HK-2 (cell line): ENCODE results near the gene KLHDC3.
"Not testable (repeated sequence)": the region's sequence is repeated elsewhere in the genome, so short reads cannot be mapped to it uniquely, and the experiment has no call there.

ENCODE experiments used
- DNase-seq: peaks from one replicate; pipeline ENCODE4 v3.0.0-alpha.2; 2018; ENCODE audit not compliant: unreplicated experiment

The KLHDC3 gene

DNA sequence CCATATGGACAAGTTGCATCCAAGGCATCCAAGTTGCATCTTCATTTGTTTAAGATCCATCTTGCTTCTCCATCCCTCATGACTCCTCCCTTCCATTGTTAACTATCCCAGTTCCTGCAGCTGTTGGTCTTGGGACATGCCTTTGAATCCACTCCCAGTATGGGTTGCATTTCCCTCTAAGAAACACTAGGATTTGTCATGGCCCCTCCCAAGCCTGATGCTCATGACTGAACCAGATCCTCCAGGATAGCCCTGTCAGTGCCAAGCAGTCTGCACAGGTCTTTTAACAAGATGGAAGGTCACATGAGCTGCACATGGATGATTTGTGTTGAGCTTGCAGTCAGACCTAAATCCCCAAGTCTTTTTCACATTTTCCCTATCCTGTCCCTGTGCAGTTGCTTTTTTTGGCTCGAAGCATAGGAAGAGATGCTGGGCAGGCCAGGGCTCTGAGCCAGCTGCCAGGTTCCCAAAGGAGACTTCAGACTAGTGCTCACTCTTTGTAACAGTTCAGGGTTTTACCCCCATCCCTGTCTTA lies 25.5 kb upstream of the KLHDC3 start:
- DNase-seq, result no peak

DNA sequence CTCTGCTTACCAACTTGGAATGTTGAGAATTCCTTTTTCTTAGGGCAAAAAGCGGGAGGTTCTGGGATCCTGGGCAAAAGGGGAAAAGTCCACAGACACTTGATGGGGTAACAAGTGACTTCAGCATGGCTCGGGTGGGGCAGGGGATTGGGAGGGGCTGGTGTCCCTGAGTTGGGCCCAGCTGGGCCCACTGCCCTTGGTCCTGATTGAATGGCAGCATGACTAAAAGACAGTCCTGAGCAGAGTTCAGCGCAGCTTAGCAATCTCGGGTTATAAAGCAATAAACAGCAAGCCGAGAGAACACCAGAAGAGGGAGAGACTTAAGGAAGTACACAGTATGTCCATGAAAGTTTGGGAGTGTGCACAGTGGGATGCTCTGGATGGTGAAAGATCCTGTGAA lies 24.1 kb upstream of the KLHDC3 start:
- DNase-seq, result no peak

DNA sequence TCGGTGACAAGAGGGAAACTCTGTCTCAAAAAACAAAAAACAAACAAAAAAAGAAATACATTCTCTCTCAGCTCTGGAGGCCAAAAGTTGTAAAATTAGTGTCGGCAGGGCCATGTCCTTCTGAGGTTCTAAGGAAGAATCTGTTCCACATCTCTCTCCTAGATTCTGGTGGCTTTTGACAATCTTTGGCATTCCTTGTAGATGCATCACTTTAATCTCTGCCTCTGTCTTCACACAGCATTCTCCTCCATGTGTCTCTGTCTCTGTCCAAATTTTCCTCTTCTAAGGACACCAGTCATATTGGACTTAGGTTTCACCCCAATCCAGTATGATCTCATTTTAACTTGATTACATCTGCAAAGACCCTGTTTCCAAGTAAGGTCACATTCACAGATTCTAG lies 20.6 kb upstream of the KLHDC3 start:
- DNase-seq, result no peak

DNA sequence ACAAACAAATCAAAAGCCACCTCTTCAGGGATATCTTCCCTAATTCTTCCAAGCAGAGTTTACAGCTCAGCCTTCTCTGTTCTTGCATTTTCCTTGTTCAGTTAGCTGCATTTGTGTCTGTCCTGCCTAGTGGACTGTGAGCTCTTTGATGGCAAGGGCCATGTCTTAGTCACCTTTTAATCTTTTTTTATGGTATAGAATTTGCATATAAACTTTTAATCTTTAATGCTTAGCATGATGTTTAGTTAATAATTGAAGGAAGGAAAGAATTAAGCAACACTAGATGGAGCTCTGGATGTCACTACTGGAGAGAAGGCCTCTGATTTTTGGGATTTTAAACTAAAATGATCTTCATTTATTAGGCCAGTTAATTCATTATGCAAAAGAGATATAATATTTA lies 17.5 kb upstream of the KLHDC3 start:
- DNase-seq, result no peak

DNA sequence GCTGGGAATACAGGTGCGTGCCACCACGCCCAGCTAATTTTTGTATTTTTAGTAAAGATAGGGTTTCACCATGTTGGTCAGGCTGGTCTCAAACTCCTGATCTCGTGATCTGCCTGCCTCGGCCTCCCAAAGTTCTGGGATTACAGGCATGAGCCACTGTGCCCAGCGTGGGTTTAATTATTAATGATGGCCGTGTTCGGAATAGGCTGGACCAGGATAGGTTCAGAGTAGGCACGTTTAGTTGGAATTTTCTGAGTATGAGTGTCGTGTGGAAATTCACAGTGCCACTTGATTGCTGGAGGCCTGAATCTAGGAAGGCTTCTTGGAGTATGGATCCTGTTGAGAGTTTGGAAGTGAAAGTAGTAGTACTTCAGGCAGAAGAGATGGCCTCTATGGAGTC lies 15.8 kb upstream of the KLHDC3 start:
- not testable (repeated sequence) for DNase-seq

DNA sequence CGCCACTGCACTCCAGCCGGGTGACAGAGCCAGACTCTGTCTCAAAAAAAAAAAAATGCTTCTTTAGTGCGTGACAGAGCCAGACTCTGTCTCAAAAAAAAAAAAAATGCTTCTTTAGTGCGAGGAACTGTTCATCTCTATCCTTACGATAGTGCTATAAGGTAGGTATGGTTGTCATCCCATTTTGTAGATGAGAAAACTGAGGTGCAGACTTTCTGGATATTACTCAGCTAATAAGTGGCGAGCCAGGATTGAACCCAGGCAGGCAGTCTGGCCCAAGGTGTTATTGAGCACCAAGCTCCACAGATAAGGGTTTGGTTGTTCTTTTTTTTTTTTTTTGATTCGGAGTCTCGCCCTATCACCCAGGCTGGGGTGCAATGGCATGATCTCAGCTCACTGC lies 12.2 kb upstream of the KLHDC3 start:
- DNase-seq, result no peak

DNA sequence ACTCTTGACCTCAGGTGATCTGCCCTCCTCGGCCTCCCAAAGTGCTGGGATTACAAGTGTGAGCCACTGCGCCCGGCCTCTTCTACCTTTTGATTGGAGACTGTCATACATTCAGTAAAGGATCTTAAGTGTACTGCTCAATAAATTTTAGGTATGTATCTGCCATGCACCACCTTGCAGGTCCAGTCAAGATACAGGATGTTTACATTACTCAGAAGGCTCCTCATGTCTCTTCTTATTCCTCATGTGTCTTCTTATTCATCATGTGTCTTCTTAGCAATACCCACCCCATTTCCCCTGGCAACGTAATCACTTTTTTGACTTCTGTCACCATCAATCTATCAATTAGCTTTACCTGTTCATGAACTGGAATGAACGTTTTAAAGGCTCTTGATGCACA lies 8.2 kb upstream of the KLHDC3 start:
- no peak for DNase-seq

DNA sequence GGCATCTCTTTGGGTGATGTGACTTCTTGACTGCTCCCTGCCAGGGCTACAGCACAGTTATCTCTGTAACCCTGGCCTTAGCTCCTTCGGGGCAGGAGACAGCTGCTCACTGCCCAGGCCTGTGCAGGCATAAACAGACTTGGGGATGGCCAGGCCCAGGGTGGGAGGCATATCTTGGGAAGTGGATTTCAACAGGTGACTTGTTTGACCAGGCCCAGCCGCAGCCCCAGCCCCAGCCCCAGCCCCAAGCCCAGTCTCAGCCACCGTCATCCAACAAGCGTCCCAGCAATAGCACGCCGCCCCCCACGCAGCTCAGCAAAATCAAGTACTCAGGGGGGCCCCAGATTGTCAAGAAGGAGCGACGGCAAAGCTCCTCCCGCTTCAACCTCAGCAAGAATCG lies 7.8 kb upstream of the KLHDC3 start:
- DNase-seq, result no peak

DNA sequence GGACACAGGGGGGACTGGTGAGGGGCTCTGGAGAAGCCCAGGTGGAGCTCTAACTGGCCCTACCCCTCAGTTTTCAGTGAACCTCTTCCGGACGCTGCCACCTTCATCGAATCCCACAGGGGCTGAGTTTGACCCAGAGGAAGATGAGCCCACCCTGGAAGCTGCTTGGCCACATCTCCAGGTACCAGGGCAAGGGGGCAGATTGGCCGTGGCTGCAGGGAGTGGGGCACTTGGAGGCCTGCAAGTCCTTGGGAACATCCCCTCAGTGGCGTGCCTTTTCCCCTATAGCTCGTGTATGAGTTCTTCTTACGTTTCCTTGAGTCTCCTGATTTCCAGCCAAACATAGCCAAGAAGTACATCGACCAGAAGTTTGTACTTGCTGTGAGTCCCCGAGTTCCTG lies 6.9 kb upstream of the KLHDC3 start:
- no peak for DNase-seq

DNA sequence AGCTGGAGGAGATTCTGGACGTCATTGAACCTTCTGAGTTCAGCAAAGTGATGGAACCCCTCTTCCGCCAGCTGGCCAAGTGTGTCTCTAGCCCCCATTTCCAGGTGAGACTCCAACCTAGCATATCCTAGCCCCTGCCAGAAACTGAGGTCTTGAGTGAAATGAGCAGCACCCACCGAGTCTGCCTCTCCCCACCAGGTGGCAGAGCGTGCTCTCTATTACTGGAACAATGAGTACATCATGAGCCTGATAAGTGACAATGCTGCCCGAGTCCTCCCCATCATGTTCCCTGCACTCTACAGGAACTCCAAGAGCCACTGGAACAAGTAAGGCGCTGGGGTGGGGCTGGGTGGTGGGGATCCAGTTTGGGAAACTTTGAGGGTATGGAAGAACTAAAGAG lies 4.9 kb upstream of the KLHDC3 start:
- DNase-seq, result peak; percentile 26

DNA sequence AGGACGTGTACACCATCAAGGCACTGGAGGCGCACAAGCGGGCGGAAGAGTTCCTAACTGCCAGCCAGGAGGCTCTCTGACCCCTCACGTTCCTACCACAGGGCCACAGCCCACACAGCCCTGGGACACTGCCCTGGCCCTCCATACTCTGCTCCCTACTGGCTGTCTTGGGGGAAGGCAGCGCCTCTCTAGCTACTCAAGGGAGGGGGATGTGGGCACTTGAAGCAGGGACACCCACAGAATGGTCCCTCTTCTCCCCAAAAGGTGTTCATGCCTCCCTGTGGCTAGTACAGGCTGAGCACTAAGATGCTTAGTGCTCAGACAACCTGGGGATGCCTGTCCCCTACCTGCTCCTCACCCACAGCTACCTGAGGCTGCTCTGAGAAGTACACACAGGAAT lies 2.8 kb upstream of the KLHDC3 start:
- DNase-seq, result no peak

DNA sequence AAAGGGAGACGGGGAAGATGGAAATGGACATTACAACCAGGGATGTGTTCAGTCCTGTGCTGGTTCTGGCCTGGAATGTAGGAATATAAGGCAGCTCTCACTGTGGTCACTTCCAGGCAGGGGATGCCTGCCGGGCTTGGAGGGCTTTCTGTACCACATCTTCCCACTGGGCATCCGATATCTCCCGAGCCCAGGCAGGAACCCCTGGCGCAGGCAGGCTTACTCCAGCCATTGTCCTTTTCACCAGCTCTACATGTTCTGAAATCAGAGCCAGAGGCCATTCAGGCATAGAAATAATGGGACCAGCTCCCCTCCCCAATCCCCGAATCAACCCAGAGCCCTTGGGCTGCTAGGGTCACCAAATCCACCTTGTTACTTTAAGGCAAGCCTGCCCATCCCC lies 1.7 kb upstream of the KLHDC3 start:
- DNase-seq, result no peak

DNA sequence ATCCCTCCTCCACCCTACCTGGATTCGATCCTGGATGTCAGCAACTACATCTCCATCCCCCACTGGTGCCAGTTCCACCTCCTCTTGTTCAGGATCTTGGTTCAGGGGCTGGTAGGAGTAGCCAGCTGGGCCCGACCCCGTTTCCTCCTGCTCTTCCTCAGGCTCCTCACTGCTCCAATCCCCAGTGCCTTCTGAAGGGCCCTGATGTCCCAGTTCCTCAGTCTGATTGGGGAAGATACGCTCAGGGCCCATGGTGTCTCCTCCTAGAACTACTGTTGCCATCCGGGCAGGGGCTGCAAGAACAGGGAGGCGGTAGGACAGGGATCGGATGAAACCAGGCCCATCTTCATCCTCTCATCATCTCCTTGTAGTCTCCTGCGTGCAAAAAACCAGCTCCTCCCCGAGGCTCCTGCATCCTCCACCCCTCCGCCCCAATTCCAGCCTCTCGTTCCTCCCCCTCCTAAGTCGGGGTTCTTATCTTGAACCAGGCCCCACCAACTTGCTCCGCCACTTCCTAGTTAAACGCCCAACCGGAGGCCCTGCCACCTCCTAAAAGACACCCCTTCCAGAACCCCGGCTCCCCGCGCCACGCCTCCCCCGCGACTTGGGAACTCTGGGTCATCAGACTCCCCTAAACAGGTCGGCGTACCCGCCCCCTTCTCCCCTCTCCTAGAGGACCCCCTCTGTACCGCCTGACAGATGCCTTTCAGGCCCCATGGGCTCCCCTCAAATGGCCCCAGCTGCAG lies 779 bp upstream of the KLHDC3 start:
- DNase-seq, result peak; percentile 20

DNA sequence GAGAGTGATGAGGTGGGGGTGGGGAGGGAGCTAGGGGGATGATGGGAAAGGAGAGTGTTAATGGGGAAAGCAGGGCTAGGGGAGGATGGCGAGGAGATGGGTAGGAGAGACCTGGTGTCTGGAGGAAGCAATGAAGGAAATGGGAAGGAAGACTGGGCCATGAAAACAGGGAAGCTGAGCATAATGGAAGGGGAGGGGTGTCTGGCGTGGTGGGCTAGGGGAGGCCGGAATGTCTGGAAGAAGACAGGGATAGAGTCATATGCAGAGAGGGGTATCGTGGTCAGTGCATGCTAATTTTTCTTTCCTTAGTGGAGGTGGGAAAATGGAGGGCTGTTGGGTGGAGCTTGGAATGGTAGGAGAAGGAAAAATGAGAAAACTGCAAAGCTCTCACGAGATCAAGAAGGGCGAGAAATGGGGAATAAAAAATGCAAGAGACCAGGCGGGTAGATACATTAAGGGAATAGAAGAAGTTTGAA lies 423 bp downstream of the KLHDC3 start:
- no peak for DNase-seq

DNA sequence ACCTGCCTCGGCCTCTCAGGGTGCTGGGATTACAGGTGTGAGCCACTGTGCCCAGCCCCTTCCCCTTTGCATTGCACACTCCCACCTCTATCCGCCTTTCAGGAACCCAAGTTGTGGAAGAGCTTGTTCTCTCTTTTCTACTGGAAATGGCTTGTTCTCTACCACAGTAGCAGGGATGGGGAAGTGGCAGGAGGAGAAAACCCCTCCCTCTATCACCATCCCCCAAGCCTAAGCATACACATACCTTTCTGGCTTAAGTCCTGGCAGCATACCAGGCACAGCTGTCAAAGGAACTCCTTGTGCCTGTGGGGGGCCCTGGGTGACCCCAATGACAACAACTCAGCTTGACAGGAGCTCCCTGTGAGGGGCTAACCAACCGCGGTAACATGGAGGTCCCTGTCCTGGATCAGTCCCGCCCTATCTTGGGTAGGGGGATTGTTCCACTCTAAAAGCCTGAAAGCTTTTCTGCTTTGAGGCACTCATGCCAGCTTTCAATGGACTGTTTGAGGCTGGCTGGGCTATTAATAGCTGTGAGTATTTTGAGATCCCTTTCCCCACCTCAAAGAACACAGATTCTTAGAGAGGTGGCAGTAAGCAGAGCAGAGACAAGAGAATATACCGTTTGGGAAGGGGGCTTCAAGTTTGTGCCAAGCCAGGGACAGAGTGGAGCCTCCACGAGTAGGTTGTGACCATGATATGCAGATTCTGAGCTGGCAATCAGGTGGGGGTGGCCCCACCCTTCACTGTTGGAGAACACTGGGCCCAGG lies 2.3 kb downstream of the KLHDC3 start:
- DNase-seq, result no peak

DNA sequence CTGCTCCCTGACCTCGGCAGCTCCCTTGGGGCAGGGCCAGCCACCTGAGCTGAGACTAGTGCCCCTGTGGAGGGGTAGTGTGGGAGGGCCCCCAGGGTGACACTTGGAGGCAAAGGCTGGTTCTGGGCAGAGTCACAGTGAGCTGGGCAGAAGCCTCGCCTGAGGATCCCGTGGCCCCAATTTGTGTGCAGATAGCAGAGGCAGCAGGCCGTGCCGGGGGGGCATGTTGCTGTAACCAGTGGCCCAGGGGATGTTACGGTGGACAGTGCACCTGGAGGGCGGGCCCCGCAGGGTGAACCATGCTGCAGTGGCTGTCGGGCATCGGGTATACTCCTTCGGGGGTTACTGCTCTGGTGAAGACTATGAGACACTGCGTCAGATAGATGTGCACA lies 2.9 kb downstream of the KLHDC3 start:
- no peak for DNase-seq

DNA sequence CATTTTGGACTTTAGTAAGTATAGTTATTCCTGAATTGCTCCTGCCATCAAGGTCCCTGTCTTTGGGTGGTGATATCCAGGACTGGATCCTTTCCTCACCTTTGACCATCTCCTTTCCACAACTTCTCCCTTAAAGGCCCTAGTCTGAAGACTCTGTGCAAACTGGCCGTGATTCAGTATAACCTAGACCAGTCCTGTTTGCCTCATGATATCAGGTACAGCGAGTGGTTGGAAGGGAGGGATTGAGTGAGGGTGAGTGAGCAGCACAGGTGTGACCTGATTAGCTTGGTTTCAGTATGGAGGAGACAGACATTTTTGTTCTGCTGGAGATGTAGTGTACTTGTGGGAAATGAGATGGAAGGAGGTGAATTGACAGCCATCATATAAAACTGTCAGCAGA lies 5.1 kb downstream of the KLHDC3 start:
- no peak for DNase-seq

DNA sequence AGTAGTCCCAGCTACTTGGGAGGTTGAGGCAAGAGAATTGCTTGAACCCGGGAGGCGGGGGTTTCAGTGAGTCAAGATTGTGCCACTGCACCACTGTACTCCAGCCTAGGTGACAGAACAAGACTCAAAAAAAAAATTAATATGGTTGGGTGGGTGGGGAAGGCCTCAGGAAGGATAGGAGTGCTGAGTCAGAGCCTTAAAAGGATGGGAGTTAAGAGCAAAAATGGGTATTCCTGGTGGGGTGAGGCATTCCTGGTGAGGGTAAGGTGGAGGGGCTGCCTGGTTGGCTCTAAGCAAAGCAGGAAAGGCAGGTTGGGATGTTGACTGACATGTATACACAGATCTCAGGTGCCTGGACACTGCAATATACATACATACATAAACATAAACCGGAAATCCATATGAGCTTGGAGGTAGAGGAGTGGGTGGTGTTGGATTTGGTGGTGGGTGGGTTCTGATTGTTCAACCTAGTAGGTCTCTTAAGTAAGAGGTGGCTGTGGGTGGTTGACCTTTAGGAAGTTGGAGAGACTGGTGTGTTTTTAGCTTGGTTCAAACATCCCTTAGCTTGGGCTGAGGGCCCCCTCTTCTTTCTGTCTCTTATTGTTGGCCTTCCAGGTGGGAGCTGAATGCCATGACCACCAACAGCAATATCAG lies 6.1 kb downstream of the KLHDC3 start:
- DNase-seq, result no peak

DNA sequence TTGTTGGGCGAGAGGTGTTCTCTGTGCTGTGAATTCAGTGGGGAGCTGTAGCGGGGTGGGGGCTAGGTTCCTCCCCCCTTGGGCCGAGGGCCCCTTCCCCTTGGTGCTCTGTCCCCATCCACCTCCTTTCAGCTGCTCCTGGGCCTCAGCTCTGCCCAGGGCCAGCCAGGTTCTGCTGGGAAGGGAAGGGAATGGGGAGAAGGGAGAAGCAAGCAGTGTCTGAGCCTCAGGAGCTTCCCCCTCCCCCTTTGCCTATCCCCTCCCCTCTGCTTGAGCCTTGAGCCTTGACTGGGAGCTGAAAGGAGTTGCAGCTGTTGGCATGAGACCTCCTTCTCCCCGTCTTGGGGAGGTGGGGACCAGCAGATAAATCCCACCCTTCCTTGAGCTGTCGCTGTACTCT lies 6.8 kb downstream of the KLHDC3 start:
- DNase-seq, result no peak

DNA sequence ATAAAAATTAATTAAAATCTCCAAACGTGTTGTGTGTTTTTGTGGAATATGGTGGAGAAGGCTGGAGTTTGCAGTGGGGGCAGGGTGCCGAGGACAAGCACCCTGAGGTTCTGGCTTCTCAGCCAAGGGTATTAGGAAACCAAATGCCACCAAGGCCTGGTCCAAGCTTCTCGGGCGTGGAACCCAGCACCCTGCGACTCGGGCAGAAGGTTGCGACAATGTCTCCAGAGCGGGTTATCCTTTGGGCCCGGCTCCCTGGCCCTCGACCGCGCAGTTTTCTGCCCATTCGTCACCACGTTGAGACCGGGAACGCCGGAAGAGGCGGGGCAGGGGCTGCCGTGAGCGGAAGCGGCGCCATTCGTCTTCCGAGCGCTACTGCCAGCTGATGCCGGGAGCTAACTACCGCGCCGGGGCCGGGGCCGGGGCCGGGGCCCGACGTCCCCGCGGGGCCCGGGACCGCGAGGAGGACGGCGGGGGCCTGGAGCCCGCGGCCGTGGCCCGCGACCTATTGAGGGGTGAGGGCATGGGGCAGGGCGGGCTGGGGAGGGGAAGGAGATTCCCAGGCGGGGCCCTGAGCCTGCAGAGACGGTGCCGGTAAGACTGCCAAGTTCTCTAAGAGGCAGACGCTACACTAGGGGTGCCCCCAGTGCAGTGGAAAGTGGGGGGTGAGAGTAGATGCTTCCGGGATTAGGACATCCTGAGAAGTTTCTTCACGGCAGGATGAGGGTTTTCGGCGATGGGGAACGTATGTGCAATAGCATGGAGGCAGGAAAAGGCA lies 7.4 kb downstream of the KLHDC3 start, which contains the start of gene RRP36:
TSS of gene RRP36 (plus strand) at position 354 of the 778 bp plus-strand sequence. CDS start at position 386, 32 bp downstream.
- DNase-seq, result peak; percentile 84

DNA sequence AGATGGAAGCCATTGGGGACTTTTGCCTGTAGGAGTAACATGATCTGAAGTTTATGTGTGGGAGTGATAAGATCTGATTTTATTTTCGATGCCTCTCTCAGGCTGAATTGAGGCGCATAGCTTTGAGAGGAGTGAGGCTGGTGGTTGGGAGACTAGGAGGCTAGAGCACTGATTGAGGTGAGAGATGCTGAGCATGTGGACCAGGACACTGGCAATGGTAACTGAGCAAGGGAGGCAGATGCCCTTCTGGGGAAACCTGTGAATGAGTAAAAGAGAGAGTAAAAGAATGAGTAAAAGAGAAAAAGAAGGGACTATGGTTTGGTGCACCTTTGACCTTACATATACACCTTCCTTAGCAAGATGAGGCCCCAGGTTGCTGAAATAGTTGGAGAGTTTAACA lies 10.4 kb downstream of the KLHDC3 start:
- no peak for DNase-seq

DNA sequence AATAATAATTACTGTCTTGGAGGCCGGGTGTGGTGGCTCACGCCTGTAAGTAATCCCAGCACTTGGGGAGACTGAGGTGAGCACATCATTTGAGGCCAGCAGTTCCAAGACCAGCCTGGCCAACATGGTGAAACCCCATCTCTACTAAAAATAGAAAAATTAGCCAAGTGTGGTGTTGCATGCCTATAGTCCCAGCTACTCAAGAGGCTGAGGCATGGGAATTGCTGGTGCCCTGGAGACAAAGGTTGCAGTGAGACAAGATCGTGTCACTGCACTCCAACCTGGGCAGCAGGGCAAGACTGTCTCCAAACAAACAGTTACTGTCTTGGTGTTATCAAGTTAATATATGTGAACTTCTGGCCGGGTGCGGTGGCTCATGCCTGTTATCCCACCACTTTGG lies 12.3 kb downstream of the KLHDC3 start:
- no peak for DNase-seq
